GM21526 (cell line): ENCODE measurements around the gene CDCP2.
"Not testable (repeated sequence)": the region's sequence is repeated elsewhere in the genome, so short reads cannot be mapped to it uniquely, and the experiment has no call there.

Source experiments
- ATAC-seq: cut with Tn5 transposase; IDR thresholded peaks from one replicate; pipeline ENCODE4 v1.9.1; 2021; ENCODE audit warnings: moderate library complexity; ENCODE audit not compliant: unreplicated experiment, low FRiP score

The CDCP2 gene

DNA sequence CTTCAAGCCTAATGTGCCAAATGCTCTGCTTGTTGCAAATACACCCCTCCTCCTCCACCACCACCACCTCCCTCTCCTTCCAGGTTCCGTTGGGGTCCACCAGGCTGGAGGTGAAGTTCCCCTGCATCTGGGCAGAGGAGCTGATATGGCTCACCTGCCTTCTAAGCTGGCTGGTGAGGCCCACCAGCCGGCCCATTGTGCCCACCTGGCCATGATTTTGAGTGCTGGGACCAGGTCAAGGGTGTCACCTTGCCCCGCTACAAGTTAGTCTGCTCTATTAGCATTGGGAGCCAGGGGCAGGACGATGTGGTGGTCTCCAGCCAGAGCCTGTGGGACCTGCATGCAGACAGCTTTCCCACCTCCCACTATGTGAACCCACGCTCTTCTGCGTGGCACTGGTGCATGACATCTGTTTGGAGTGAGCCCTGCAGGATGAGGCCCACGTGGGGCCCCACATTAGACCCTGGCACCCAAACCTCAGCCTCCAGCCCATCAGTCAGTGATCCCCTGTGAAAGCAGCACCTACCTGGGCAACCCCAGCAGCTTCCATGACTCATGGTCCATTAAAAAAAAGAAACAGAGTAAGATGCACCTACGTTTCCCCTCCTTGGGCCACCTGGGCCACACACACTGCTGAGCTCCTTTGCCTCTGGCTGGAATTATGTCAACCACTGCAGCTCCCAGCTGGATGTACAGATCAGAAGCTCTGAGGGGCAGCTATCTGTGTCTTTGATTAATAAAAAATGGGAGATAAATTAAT is 15.6 kb upstream of the CDCP2 start:
- no peak for ATAC-seq

DNA sequence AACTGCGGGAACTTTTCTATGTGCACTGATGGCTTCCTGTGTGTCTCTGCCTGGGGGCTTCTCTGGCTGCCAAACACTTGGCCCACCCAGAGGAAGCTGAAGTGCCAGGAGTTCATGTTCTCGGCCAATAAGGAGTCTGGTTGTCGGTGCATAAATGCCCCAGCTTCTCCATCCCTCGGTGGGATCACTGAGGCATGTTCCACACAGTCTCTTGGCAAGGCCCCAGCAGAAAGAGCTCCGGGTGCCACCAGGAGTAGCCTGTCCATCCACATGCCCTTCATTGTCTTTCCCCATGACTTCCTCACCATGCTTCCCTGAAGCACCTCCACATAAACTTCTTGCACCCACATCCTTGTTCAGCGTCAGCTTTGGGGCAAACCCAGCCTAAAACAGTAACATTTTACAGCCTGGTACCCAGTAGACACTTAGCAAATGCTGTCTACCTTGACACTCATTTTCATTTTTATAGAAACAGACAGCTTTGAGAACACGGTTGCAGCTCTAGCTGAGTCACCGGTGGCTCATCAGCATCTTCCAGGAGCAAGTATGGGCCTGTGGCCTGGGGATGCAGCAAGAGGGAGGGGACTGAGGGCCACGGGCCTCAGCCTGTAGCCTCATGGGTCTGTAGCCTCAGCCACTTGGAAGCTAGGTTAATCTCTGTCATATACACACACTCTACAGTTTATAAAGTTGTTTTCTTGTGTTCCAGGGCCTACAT is 14.8 kb upstream of the CDCP2 start:
- no peak for ATAC-seq

DNA sequence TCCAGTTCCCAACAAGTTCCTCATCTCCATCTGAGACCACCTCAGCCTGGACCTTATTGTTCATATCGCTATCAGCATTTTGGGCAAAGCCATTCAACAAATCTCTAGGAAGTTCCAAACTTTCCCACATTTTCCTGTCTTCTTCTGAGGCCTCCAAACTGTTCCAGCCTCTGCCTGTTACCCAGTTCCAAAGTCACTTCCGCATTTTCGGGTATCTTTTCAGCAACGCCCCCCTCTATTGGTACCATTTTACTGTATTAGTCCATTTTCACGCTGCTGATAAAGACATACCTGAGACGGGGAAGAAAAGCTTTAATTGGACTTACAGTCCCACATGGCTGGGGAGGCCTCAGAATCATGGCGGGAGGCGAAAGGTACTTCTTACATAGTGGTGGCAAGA is 13.6 kb upstream of the CDCP2 start:
- ATAC-seq, result not testable (repeated sequence)

DNA sequence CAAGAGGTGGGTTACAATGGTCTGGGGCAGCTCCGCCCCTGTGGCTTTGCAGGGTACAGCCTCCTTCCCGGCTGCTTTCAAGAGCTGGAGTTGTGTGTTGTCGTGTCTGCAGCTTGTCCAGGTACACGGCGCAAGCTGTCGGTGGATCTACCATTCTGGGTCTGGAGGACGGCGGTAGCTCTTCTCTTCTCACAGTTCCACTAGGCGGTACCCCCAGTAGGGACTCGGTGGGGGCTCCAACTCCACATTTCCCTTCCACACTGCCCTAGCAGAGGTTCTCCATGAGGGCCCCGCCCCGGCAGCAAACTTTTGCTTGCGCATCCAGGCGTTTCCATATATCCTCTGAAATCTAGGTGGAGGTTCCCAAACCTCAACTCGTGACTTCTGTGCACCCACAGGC is 12.3 kb upstream of the CDCP2 start:
- ATAC-seq, result no peak

DNA sequence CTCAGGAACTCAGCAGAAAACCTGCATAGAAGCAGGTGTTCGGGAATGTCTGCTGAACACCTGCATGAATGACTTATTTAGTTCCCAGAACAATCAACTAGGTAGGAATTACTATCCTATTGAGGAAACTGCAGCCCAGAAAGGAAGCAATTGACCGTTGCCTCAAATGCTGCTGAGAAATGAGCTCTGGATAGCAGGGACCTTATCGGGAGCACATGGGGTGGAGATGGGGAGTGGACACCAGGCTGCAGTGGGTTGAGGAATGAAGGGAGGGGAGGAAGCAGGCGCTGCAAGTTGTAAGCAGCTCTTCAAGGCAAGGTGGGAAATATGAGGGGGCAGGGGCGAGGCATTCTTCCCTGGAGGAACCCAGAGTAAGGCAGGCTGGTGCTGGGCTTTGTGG is 10.8 kb upstream of the CDCP2 start:
- no peak for ATAC-seq

DNA sequence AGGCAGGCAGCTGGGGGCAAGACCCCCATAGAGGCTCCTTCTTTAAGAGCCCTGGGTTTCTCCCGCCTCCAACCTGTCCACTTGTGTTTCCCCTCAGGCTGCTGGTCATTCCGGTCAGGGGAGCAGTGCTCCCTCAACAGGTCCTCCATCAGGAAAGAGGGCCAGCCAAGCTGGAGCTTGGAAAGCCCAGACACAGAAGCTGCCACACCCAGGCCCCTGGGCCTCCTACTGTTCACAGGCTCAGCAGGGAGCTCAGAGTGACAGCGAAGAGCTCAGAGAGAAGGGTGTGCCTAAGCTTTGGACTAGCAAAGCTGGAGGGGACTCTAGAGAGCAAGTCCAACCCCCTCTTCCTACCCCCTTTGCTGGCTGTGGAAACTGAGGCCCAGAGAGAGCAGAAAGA is 10.3 kb upstream of the CDCP2 start:
- no peak for ATAC-seq

DNA sequence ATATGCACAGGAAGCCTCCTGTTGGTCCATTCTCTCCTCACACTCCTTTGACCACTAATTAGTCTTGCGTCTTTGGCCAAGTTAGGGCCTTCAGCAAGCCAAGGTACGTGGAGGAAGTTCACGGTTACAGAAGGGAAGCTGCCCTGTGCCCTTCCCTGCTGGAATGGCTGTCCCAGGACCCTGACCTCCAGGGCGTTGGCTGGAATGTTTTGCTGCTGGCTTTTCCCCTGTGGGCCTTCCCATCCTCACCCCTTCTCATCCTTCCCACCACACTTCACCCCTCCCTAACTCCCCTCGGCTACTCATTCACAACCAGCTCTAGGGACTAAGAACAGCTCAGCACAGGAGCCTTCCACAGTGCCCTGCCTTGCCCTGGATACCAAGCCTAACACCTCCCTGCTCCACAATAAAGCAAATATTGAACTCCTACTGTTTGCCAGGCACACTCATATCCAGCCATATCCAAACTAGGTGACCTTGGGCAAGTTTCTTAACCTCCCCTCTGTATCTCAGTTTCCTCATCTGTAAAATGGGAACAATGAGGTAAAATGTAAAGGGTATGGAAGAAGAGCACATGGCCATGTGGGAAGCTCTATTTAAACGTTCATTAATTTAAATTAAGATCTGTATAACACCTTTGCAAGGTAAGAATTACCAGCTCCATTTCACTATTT is 8.8 kb upstream of the CDCP2 start:
- no peak for ATAC-seq

DNA sequence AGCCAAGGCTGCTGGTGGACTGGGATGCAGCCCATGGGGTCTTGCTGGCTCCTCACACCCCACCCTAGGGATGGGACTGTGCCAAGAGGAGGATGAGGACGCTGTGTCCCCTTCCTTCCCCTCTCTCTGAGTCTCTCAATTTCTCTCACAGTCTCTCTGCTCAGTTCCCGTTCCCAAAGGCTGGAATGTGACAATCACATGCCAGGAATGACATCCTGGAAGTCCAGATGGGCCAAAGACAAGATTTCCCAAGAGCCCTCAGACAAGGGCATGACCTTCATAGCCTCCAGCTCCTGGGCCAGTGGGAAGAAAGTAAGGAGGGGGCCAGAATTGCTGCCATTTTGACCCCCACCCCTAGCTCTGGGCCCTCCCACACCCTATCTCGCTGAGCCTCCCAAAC is 7.6 kb upstream of the CDCP2 start:
- ATAC-seq, result no peak

DNA sequence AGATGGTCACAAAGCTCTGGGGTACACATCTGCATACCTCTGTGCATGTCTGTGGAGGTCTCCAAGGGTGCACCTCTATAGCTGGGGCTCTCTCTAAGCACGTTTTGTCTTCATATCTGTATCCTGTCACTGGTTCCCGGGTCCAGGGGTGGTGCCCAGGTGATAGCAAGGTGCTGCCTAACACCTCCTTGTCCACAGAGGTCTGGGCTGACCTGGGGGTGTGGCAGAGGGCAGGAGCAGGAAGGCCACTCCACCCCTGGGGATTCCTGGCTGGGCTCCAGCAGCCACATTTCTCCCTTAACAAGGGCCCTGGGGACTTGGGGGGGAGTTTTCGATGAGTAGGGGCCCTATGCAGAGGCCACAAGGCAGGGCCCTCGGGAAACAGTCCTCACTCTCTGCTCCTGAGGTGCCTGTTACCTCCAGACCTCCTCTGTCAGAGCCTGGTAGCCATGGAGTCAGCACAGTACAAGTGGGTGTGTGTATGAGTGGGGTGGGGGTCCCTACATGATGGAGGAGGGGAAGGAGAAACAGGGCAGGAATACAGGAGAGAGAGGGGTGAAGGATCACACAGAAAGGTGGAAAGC is 7.0 kb upstream of the CDCP2 start:
- no peak for ATAC-seq

DNA sequence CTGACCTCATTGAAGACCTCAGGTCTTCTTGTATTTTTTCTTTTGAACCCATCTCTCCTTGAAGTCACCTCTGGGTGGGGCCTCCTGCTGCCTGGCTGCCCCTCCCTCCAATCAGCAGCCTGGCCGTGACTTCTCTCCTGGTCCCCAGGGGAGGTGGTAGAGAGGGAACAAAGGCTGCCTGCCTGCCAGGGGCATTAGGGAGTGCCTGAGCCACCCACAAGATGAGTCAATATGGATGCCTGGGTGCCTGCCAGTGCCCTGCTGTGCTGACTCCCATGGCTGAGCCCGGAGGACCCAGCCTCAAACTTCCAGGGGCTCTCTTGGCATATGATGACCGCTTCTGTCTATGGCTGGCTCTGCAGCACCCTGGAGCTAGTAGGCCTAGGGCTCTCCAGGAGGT is 5.3 kb upstream of the CDCP2 start:
- no peak for ATAC-seq

DNA sequence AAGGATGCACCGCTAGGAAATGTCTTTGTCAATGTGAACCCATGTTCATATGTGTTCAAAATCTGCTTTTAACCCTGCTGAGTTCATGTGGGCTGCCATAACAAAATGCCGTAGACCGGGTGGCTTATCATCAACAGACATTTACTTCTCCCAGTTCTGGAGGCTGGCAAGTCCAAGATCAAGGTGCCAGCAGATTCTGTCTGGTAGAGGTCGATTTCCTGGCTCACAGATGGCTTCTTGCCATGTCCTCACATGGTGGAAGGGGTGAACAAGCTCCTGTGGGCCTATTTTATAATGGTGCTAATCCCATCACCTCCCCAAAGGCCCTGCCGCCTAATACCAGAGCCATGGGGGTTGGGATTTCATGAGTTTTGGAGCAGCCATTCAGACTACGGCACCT is 4.6 kb upstream of the CDCP2 start:
- ATAC-seq, result no peak

DNA sequence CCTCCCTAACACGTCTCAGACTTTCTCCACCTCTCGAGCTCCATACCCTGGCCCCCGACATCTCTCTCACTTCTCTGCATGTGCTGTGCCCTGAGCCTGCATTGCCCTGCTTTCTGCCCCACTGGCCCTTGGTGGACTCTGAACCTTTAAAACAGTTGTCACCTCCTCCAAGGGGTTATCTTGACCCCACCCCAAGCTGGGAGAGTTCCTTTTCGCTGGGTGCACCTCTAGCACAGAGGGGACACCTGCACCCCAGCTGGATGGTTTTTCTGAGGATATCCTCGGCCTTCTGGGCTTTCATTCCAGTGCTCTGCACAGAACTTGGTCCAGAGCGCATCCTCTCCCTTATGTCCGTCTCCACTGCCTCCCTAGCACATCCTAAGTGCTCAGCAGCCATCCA is 4.2 kb upstream of the CDCP2 start:
- no peak for ATAC-seq

DNA sequence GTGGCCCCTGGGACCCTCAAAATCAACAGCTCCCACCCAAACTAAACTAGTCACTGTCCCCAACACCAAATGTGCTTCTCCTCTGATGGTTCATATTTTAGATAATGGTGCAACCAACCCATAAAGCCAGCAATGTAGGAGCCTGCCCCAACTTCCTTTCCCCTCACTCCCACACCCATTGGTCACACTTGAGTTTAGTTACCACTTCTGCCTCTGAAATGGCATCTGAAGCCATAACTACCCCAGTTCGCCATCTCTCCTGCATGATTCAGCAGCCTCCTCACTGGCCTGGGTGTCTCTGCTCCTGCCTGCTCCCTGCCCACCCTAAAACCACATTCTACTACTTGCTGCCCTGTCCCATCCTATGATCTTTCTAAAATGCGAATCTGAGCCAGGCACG is 3.4 kb upstream of the CDCP2 start:
- no peak for ATAC-seq

DNA sequence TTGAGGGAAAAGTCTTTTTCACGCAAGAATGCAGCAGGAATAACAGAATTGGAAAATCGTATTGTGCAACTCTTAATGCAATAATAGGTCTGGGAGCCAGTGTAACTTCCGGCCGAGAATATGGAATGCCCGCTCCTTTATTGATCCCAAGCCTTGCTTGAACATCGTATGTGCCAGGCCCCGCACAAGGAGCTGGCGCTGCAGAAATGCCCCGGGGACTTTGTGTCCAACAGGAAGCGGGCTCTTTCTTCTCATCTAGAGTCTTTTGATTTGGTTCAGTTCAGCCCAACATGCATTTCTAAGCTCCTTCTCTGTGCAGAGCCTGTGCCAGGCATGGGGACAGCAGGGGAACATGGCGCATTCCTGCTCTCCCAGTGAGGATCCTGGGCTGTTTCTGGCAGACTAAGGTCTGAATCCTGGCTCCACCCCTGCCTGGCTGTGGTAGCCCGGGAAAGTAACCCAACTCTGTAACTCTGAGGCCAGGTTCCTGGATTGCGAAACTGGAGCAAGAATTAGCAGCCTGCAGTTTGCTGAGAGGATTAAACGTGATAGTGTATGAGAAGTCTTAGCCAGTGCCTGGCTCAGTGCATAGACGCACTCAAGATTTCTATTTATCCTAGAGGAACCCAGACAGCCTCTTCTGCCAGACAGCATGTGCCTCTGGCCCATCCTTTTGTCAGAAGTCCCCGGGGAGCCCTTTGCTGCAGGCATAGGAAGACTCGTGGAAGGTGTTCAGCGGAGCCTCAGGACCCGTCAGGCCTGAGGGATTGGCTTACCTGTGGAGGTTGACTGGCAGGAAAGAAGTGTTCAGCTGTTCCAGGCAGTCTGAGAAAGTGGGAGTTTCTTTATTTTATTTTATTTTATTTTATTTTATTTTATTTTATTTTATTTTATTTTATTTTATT is 987 bp upstream of the CDCP2 start:
- no peak for ATAC-seq

DNA sequence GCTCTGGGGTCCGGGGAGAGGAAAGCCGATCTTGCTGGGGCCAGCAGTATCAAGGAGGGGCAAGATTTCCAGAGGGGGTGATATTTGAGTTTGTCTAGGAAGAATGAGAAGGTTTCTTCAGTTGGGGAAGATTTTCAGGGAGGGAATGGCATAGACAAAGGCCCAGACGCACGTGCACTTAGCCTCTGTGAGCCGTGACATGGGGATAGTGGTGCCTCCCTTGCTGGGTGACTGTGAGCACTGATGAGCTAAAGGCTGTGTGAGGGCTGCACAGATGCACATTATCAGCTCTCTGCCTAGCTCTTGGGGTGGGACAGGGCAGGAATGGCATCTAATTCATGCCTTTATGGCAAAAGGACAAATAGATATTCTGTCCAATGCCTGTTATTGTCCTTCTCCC is 1.8 kb downstream of the CDCP2 start:
- ATAC-seq, result no peak

DNA sequence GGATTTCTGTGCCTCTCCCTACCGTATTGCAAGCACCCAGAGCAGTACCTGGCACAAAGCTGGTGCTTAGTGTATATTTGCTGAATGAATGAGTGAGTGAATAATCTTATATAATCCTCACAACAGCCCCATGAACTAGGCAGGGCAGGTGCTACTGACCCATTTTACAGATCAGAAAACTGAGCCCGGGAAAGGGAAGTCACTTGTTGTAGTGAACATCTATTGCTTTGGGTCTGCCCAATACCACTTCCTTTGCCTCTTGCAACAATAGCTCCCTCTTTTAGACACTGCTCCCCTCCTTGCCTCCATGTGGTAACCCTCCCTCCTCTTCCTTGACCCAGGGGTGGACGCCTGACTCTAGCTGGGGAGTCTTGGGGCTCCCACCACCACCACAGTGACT is 3.1 kb downstream of the CDCP2 start:
- ATAC-seq, result no peak

DNA sequence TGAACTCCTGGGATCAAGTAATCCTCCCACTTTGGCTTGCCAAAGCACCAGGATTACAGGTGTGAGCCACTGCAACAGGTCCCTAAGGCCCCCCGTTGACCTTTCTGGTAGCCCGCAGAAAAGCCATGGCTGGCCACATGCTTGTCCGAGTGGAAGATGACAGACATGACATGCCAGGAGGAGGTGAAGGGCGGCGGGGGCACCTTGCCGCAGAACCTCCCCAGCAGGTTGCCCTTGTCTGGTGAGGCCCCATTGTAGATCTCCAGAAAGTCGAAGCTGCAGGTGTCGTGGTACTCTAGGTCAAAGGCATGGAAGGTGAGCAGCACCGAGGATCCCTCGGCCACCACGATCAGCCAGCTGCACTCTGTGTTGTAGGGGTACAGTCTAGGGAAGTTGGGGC is 8.4 kb downstream of the CDCP2 start:
- no peak for ATAC-seq

DNA sequence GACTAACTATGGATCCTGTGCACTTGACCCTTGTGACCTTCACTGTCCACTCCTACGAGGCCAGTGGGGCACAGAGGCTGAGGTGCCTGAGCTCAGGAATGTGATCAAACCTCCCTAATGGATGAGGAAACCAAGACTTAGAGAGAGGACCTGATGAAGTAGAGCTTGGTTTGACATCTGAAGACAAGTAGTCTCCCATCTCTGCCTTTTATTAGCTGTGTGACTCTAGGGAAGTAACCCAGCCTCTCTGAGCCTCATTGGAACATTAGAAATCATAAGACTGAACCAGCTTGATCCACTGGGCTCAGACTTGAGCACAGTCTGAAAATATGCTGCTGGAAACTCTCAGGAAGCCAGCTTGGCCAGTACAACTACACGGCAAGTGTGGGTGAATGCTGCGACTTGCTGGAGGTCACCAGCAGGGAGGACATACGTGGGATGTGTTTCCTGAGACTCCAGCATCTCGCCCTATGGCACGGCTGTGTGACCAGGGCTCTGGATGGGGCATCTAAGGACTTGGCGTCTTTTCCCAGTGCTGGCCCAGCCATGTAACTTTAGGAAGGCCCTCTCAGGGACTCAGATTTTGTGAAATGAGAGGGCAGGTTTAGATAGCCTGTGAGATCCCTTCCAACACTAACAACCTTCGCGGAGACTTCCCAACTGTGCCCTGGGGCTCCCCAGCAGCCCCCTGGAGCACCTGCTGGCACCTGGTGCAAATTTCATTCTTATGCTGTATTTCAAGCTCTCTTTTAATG is 10.5 kb downstream of the CDCP2 start:
- no peak for ATAC-seq

DNA sequence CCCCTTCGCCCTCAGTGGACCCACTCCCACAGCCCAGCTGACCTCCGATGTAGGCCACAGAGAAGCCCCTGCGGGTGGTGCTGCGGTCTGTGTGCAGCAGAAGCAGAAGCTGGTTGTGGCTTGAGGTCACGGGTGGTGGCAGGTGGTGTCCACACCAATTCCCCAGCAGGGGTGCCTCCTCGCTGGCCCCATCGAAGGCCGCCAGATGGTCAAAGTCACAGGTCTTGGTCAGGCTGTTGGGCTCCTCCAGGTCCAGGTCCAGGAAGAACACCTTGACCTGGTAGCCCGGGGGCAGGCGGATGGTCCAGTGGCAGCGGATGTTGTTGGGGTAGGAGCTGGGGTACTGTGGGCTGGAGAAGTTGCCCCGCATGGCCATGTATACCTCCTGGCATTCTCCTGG is 13.1 kb downstream of the CDCP2 start:
- no peak for ATAC-seq

DNA sequence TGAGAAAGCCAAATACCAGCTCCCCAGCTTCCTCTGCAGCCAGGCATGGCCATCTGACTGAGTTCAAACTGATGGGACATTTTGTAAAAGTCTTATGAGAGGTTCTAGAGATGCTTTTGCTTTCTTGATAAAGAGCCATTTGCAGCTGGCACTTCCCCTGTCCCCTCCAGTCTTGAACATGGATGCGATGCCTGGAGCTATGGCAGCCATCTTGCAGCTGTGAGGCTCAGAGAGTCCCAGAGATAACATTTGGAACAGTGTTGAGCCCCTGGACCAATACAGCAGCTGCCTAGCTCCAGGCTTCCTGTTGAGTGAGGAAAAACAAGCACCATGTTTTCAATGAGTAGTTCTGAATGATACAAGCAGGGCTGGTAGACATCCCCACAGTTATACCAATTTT is 13.8 kb downstream of the CDCP2 start:
- no peak for ATAC-seq
